Mesodermal cell (in vitro differentiated cells): ENCODE measurements around the gene TMEM51.

Experiments
- H3K27ac ChIP-seq: 2 replicates; pipeline ENCODE4 v1.7.0; 2013; ENCODE audit warnings: mild to moderate bottlenecking, low read depth, low read length, moderate library complexity; ENCODE audit not compliant: severe bottlenecking
- H3K36me3 ChIP-seq: 2 replicates; pipeline ENCODE4 v1.7.1; 2013; ENCODE audit warnings: mild to moderate bottlenecking, low read length, moderate library complexity; ENCODE audit not compliant: control insufficient read depth, insufficient read depth
- H3K4me1 ChIP-seq: one replicate; pipeline ENCODE4 v1.7.1; 2013; ENCODE audit warnings: mild to moderate bottlenecking, low read length; ENCODE audit not compliant: insufficient read depth, control insufficient read depth, poor library complexity, severe bottlenecking
- H3K4me3 ChIP-seq: 2 replicates; pipeline ENCODE4 v1.7.0; 2013; ENCODE audit warnings: low read length, control low read depth, mild to moderate bottlenecking; ENCODE audit not compliant: insufficient read depth, poor library complexity, severe bottlenecking; ENCODE audit errors: extremely low read depth
- H3K9me3 ChIP-seq: 2 replicates; pipeline ENCODE4 v1.7.1; 2013; ENCODE audit warnings: mild to moderate bottlenecking, low read length, moderate library complexity; ENCODE audit not compliant: control insufficient read depth
- WGBS, 2 experiments: methylation state at CpG; one replicate each; pipeline ENCODE4 v1.1.5; 2013; ENCODE audit warnings: missing lambda C conversion rate in 2 of 2; ENCODE audit not compliant: insufficient coverage in 2 of 2; 5-methylcytosine and 5-hydroxymethylcytosine counted together

TMEM51 gene

GRCh38 chr1:15262003-15262377, 108.4 kb downstream of the TMEM51 start:
- H3K27ac ChIP-seq: no peak overlapping the region
- no peak overlapping the region for H3K4me3 ChIP-seq
- no peaks in the 10 kb centered on the region for H3K36me3 ChIP-seq
- WGBS, 2 experiments: 92 to 100% methylated on average over 1 to 2 of the region's 2 CpGs
- H3K4me1 ChIP-seq: no peaks in the 10 kb centered on the region
- H3K9me3 ChIP-seq: no peaks in the 10 kb centered on the region

- H3K9me3 ChIP-seq: no peaks in the 10 kb centered on the region
- no peaks in the 10 kb centered on the region for H3K4me1 ChIP-seq
- H3K27ac ChIP-seq: no peak overlapping the region
- no peaks in the 10 kb centered on the region for H3K36me3 ChIP-seq
- WGBS, 2 experiments: 93% methylated on average over 3 of the region's 5 CpGs; no CpG with 5 or more reads in 1 of the 2 experiments
- H3K4me3 ChIP-seq: no peak overlapping the region
Observed at GRCh38 chr1:15262706-15263105, 109.2 kb downstream of the TMEM51 start.

- Histone ChIP-seq H3K4me3 (no peak overlapping the region), H3K27ac (no peak overlapping the region), H3K36me3 (no peaks in the 10 kb centered on the region), H3K4me1 (no peaks in the 10 kb centered on the region), H3K9me3 (no peaks in the 10 kb centered on the region)
- WGBS, 2 experiments: 80 to 83% methylated on average over 1 to 2 of the region's 2 CpGs
Observed at GRCh38 chr1:15264769-15265168, 111.2 kb downstream of the TMEM51 start.
